Measurements from ENCODE around the gene ADAMTSL1.

DNA sequence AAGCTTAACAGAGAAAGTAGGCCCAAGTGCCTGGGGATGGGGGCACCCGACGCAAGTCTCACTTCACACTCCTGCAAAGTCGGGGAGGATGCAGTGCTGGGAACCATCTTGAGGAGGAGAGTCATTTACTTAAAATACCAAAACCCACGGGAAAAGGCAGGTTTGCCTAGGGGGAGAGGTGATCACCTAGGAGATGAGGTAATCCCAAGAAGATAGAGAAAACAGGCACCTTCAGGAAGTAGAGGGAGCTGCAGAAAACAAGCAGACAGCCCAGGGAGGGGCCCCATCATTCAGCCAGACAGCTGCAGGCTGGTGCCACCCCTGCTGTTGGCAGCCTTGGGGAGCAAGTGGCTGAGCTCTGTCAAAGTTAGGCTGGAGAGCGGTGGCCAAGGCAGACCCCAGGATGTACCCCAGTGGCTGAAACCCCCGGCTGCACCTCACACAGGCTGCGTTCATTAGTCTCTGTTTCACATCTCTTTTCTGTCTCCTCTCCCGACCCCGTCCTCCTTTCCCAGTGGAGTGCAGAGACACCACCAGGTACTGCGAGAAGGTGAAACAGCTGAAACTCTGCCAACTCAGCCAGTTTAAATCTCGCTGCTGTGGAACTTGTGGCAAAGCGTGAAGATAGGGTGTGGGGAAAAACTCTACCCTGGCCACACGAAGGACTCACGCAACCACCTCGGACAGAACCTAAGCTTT, 434.1 kb downstream of the ADAMTSL1 start:
- TF ChIP-seq, protein P1, sequence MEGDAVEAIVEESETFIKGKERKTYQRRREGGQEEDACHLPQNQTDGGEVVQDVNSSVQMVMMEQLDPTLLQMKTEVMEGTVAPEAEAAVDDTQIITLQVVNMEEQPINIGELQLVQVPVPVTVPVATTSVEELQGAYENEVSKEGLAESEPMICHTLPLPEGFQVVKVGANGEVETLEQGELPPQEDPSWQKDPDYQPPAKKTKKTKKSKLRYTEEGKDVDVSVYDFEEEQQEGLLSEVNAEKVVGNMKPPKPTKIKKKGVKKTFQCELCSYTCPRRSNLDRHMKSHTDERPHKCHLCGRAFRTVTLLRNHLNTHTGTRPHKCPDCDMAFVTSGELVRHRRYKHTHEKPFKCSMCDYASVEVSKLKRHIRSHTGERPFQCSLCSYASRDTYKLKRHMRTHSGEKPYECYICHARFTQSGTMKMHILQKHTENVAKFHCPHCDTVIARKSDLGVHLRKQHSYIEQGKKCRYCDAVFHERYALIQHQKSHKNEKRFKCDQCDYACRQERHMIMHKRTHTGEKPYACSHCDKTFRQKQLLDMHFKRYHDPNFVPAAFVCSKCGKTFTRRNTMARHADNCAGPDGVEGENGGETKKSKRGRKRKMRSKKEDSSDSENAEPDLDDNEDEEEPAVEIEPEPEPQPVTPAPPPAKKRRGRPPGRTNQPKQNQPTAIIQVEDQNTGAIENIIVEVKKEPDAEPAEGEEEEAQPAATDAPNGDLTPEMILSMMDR (IDR thresholded peaks at IDR 0.05; ENCODE audit: insufficient read depth, low read depth, low read length) = no peak
- TF ChIP-seq EZH2 (IDR thresholded peaks at IDR 0.05; ENCODE audit: insufficient read depth, low read length) = no peak

All from astrocyte (in vitro differentiated cells and primary cell).